Muscle of back (tissue), 11 donors: ENCODE results near the gene PSMG4. TPM values are rescaled to one million over a fixed set of nuclear protein-coding genes. Genes with fewer than 3 reads are reported as not detected.

Experiments used
- DNase-seq, 3 donors: peaks; one replicate each; pipeline versions ENCODE4 v3.0.0 to v3.0.0-alpha.2; 2013
- polyA plus RNA-seq, 10 donors: library from polyadenylated mRNA; unstranded; fragments of 120-200 nt; gene quantifications; one replicate each; pipeline ENCODE4 v1.2.1, GENCODE V29; 2013; ENCODE audit not compliant: insufficient read length in 10 of 10

The PSMG4 gene
- polyA plus RNA-seq, 10 donors: 7.9 to 14.9 (median 12.2) TPM

- DNase-seq: no peak
Measured at GRCh38 chr6:3304500-3305215, 45.9 kb downstream of the PSMG4 start.

DNA sequence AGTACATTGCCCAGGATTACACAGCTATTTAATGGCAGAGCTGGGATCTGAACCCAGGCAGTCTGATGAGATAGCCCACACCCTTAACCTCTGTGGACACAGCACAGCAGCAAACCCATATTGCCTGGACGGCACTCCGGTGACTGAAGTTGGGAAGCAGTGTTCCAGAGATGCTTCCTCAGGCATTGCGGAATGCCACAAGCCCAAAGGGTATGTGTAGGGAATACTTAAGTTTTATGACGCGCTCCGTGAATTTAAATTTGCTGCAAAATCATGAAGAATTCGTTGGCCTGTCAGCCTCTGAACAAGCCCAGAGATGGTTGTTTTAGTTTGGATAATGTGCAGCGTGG lies 46.4 kb downstream of the PSMG4 start:
- DNase-seq: no peak

DNA sequence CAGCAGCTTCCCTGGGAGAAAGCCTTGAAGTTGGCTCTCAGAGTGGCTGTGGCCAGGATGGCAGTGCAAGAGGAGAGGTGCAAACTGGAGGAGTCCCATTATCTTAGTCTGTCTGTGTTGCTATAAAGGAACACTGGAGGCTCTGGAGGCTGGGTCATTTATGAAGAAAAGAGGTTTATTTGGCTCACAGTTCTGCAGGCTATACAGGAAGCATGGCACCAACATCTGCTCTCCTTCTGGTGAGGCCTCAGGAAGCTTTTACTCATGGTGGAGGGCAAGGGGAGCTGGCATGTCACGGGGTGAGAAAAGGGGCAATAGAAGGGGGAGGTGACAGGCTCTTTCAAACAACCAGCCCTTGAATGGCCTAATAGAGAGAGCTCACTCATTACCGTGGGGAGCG lies 47.1 kb downstream of the PSMG4 start:
- DNase-seq: no peak

DNA sequence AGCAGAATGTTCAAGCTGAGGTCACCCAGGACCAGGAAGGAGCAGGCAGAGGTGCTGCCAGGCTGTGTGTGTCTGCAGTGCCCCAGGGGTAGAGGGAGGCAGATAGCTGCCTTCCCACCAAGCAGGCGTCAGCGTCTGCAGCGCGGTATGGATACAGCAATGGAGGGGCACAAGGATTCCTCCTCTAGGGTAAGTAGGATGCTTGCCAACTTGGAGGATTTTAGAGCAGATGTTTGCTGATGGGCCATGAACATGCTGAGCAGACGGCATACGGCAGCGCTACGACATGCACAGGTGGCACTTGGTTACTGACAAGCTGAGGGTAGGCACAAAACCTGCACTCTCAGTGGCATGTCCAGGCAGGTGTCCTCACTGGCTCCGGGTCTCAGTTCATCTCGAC lies 48.1 kb downstream of the PSMG4 start:
- DNase-seq: no peak

DNA sequence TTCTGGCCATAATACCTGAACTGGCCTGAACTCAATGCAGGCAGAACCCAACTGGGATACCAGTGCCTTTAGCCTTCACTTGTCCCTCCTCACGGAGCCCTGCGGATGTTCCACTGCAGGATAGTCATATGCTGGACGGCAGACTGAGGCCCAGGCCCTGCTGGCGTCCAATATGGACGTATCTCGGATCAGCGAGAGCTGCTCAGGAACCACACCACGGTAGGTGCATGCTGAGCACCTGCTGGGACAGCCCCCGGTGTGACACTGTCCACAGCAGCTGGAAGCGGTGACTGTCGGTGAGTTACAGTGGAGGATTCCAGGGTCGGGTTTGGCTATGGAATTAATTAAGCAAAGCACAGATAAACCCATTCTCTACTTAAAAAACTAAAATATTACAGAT lies 48.7 kb downstream of the PSMG4 start:
- no peak for DNase-seq

- no peak for DNase-seq
Measured at GRCh38 chr6:3308106-3308505, 49.4 kb downstream of the PSMG4 start.

DNA sequence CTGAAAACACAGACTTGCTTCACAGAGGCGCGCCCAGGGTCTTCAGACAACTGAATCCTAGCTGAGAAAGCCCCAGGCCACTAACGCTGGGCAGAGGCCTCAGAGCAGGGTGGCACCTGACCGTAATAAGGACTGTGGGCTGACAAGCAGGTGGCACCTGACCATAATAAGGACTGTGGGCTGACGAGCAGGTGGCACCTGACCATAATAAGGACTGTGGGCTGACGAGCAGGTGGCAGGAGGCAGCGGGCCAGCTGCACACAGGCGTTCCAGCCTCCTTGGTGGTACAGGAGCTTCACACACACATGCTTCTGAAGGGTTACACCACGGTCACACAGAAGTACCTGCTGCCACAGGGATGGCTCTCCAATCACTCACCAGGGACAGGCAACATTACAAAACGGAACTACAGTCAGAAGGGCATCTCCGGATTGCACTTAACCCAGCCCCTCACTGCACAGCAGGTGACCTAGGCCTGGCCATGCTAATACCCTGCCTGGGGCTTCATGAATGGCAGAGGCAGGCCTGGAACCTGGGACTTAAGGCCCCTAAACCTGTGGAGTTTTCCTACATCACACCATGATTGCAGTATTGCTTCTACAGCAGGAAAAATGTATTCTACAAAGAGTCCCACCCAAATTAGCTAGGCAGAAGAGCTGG lies 50.8 kb downstream of the PSMG4 start:
- no peak for DNase-seq

GRCh38 chr6:3310051-3310448 lies 51.3 kb downstream of the PSMG4 start:
- DNase-seq: no peak

DNA sequence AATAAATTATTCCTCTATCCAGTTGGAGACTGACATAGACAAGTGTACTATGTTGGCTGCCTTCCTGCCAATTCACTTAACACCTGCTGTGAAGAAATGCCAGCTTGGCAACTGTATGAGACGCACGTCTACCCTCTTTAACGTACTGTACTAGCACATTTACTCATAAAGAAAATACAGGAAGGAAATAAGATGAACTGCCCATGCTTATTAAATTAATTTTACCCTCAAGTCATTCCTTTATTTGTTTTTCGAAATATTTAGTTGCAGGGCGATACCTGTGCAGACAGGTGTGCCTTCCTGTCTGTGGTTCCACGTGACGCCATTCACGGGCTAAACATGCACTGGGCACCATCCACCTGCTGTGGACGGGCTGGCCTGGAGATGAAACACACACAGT lies 52.0 kb downstream of the PSMG4 start:
- DNase-seq: peak in 1 of 3 donors; percentile 57

DNA sequence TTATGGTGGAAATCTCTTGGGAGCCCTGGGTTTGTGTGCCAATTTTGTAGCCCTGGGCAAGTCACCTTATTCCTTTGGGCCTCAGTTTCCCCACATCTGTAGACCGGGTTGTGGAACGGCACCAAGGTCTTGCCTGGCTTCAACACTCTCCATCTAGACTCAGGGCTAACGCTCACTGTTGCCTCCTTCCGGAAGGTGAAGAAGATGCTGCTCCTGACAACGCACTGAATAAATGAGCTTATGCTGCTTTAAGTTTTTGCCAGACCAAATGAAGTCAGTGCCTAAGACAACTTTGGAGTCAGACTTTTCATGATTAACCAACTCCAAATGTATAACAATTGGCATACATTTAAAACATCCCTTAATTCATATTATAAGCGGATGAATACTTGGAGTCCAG lies 53.1 kb downstream of the PSMG4 start:
- no peak for DNase-seq

DNA sequence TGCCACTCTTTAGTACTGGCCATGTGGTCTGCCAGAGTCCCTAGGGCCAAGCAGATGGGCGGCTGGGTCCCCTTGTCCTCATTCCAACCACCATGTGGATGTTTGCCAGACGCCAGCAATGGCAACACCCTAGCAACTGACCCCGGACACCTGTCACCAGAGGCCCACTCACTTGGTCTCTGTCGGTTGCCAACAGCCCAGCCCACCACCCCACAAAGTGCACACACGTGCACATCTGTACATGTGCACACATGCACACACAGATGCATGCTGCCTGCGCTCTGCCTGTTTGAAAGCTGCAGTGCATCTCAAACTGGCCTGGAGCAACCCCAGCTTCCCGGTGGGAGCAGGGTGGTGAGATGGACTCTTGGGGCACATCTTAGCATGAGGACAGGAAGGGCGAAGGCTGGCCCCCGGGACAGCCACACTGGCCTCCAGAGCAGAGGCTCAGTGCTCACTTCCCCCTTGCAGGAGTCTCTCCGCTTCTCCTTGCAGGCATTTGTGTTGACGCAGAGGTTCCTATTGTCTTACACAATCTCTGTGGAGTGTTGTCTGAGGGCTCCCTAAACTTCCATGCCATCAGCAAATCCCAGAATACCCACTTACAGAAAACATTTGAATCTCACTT lies 54.0 kb downstream of the PSMG4 start:
- peak in 1 of 3 donors; percentile 45 for DNase-seq

DNA sequence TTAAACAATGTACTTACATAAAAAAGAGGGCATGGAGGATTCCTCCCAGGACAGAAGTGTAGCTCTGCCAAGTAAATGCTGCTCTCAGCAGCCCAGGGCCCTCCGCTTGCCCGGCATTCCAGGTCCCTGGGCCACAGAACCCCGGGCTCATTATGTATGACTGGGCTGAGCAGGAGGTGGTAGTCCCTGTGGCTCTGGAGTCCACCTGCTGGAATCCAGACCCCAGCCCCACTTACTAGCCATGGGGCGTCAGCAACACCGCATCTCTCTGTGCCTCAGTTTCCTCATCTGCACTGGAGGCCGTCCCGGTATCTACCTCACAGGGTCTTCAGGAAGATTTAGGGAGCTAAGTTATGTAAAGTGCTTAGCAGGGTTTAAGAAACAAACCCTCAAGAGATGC lies 55.4 kb downstream of the PSMG4 start:
- DNase-seq: no peak

DNA sequence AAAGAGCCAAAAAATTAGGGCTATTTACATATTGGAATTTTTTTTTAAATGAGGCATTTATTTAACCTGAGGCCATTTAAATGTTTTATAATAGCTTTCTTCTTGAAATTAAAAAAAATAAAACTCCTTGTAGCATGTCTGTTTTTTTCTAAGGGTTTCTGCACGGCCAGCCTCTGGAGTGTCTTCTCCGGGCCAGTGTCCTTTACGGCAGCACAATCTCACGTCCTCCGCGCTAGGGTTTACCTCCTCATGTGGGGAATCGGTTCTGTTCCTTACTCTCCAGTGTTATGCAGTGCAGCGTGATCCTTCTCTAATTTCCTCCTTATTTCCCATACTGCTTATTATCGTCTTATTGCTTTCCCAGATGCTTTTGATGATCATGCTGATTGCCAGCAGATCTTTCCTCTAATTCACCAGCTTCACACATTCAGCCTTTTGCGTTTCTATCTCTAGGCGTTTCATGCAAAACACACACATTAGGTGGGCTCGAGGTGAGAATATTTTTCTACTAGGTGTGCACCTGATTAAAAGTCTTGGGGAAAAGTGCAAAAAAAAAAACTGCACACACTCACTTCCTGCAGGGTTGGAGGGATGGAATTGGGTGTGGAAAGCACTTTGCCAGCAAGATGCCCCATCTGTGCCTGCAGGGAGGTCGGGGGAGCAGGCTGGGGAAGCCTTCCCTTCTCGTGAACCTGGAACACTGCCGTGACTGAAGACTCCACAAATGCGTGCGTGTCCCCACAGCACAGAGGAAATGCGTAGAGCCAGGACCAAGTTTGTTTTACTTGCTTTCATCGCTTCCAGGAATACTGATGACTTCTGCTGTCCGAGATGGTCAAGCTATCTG lies 56.1 kb downstream of the PSMG4 start:
- no peak for DNase-seq

GRCh38 chr6:3315841-3316240 lies 57.1 kb downstream of the PSMG4 start:
- DNase-seq: no peak

DNA sequence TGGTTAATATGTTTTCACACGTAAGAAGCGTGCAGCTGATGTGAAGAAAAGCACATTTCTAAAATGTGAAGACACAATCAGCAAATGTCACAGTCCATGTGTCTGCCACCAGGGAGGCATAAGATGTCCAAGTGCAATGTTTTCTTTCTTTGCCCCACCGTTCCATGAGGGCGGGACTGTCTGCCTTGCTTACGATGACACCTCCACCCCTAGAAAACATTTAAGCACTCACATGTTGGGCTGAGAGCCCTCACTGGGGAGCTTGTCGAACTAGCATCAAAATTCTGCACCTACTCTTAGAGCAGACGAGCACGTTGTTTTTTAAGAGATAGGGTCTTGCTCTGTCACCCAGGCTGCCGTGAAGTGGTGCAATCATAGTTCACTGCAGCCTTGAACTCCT lies 57.6 kb downstream of the PSMG4 start:
- DNase-seq: no peak

GRCh38 chr6:3316818-3317217 lies 58.1 kb downstream of the PSMG4 start:
- DNase-seq: no peak

Other genes with a start within 250 kb of the PSMG4 start
- 10 to 100 TPM; 10.4 to 16.4 (median 12.4) TPM for gene RIPK1, start 190.5 kb upstream of the PSMG4 start, polyA plus RNA-seq
- 10 to 100 TPM; 27.2 to 42.9 (median 35.1) TPM for gene BPHL, start 140.2 kb upstream of the PSMG4 start, polyA plus RNA-seq
- 100 to 1,000 TPM in 1 of 10 donors, 10 to 100 TPM in 9; 63.0 to 105 (median 69.5) TPM for gene TUBB2A, start 101.4 kb upstream of the PSMG4 start, polyA plus RNA-seq
- gene TUBB2B, start 31.3 kb upstream of the PSMG4 start, polyA plus RNA-seq: 10 to 100 TPM; 44.3 to 81.0 (median 60.3) TPM
- 1 to 10 TPM; 2.8 to 7.8 (median 3.7) TPM for gene SLC22A23, start 198.1 kb downstream of the PSMG4 start, polyA plus RNA-seq